Neuronal stem cell (in vitro differentiated cells): ENCODE data around the gene CISD3.
A peak's percentile ranks its signal among the peaks of the same experiment; 100 is the strongest.

Source experiments
- DNase-seq: peaks from one replicate; pipeline ENCODE4 v3.0.0-alpha.2; 2013; ENCODE audit warnings: low spot score
- H2AFZ ChIP-seq: one replicate; pipeline ENCODE4 v1.6.1; 2013; ENCODE audit warnings: mild to moderate bottlenecking, low read length, inconsistent platforms
- H2AK5ac ChIP-seq: 2 replicates; pipeline ENCODE4 v1.6.1; 2013; ENCODE audit warnings: low read depth, mild to moderate bottlenecking, inconsistent platforms, low read length, moderate library complexity, mixed read lengths
- H2BK120ac ChIP-seq: 2 replicates; pipeline ENCODE4 v1.6.1; 2013; ENCODE audit warnings: low read depth, mild to moderate bottlenecking, inconsistent platforms, low read length, moderate library complexity, mixed read lengths
- H2BK12ac ChIP-seq: one replicate; pipeline ENCODE4 v1.6.1; 2013; ENCODE audit warnings: low read length, inconsistent platforms
- H2BK15ac ChIP-seq: 2 replicates; pipeline ENCODE4 v1.6.1; 2013; ENCODE audit warnings: mild to moderate bottlenecking, low read length, inconsistent platforms, mixed read lengths
- H2BK5ac ChIP-seq: one replicate; pipeline ENCODE4 v1.6.1; 2013; ENCODE audit warnings: inconsistent platforms, mild to moderate bottlenecking, low read length, moderate library complexity
- H3K14ac ChIP-seq: one replicate; pipeline ENCODE4 v1.6.1; 2013; ENCODE audit warnings: low read length, inconsistent platforms
- H3K18ac ChIP-seq: 2 replicates; pipeline ENCODE4 v1.6.1; 2013; ENCODE audit warnings: low read length, inconsistent platforms
- H3K23ac ChIP-seq: 2 replicates; pipeline ENCODE4 v1.6.1; 2013; ENCODE audit warnings: low read depth, mild to moderate bottlenecking, mixed read lengths, low read length, inconsistent platforms; ENCODE audit not compliant: poor library complexity
- H3K27ac ChIP-seq: replicated peaks from 3 replicates; pipeline ENCODE4 v1.5.1; 2013; ENCODE audit warnings: low read length, inconsistent platforms
- H3K27me3 ChIP-seq, 3 experiments: 2 replicates each; pipeline ENCODE4 v1.6.1; 2013; ENCODE audit warnings: low read length in 3 of 3, mild to moderate bottlenecking in 2 of 3, inconsistent platforms in 1 of 3, low read depth in 1 of 3, mixed read lengths in 1 of 3, moderate library complexity in 1 of 3; ENCODE audit not compliant: control insufficient read depth in 3 of 3, insufficient read depth in 3 of 3
- H3K36me3 ChIP-seq, 2 donors: replicated peaks in 1 of 2; 2 replicates each; pipeline ENCODE4 v1.6.1; 2013; ENCODE audit warnings: low read length in 2 of 2; ENCODE audit not compliant: control insufficient read depth in 2 of 2, insufficient read depth in 2 of 2
- H3K4ac ChIP-seq: 2 replicates; pipeline ENCODE4 v1.6.1; 2013; ENCODE audit warnings: inconsistent platforms, mild to moderate bottlenecking, low read length, moderate library complexity
- H3K4me1 ChIP-seq, 2 donors: 1 replicate in 1 of 2; 2 replicates in 1 of 2; pipeline ENCODE4 v1.6.1; 2013; ENCODE audit warnings: low read length in 2 of 2, low read depth in 1 of 2; ENCODE audit not compliant: control insufficient read depth in 2 of 2, insufficient read depth in 1 of 2
- H3K4me2 ChIP-seq: one replicate; pipeline ENCODE4 v1.6.1; 2013; ENCODE audit warnings: mild to moderate bottlenecking, low read length, inconsistent platforms; ENCODE audit not compliant: insufficient read depth, poor library complexity, severe bottlenecking
- H3K4me3 ChIP-seq, 2 donors: 2 replicates each; pipeline ENCODE4 v1.5.1; 2013; ENCODE audit warnings: low read length in 2 of 2, mild to moderate bottlenecking in 2 of 2, inconsistent platforms in 1 of 2, moderate library complexity in 1 of 2
- H3K79me1 ChIP-seq: one replicate; pipeline ENCODE4 v1.6.1; 2013; ENCODE audit warnings: low read depth, mild to moderate bottlenecking, inconsistent platforms, low read length, moderate library complexity
- H3K9ac ChIP-seq: one replicate; pipeline ENCODE4 v1.6.1; 2013; ENCODE audit warnings: mild to moderate bottlenecking, low read depth, low read length, inconsistent platforms; ENCODE audit not compliant: poor library complexity
- H3K9me3 ChIP-seq, 2 donors: replicated peaks in 1 of 2; 2 replicates each; pipeline versions ENCODE3 to v1.6.1; 2013; ENCODE audit warnings: low read length in 2 of 2, mild to moderate bottlenecking in 2 of 2, inconsistent platforms in 1 of 2, low read depth in 1 of 2, mixed read lengths in 1 of 2, moderate library complexity in 1 of 2; ENCODE audit not compliant: control insufficient read depth in 2 of 2, insufficient read depth in 1 of 2
- H4K8ac ChIP-seq: one replicate; pipeline ENCODE4 v1.6.1; 2013; ENCODE audit warnings: low read depth, mild to moderate bottlenecking, inconsistent platforms, low read length, moderate library complexity
- H4K91ac ChIP-seq: one replicate; pipeline ENCODE4 v1.6.1; 2013; ENCODE audit warnings: low read length, low read depth, mild to moderate bottlenecking, inconsistent platforms; ENCODE audit not compliant: poor library complexity
- WGBS, 2 donors: extraction: QIAGEN DNeasy Blood & Tissue Kit; methylation state at CpG; one replicate each; pipeline ENCODE4 v1.1.7; 2013; ENCODE audit warnings: missing lambda C conversion rate in 2 of 2, mixed read lengths in 1 of 2; ENCODE audit not compliant: insufficient read length in 2 of 2, insufficient replicate concordance in 1 of 2; ENCODE audit errors: extremely low coverage in 2 of 2; 5-methylcytosine and 5-hydroxymethylcytosine counted together

The CISD3 gene

GRCh38 chr17:38752308-38753070 is 22.3 kb downstream of the CISD3 start, which contains the start of gene PSMB3:
Gene PSMB3 (plus strand): TSS chr17:38752741. CDS start chr17:38752827, 86 bp downstream.
- Histone ChIP-seq H3K27me3 (no peaks in the 10 kb centered on the region), H3K4me3 (peak within 1 kb of the TSS; percentile 71 to 93), H3K4ac (no peak within 1 kb of the TSS), H3K4me1 (peaks cover 0 to 8% of the 10 kb centered on the region in 2 donors), H3K9me3 (no peaks in the 10 kb centered on the region), H2BK15ac (no peak within 1 kb of the TSS), H2AFZ (peak within 1 kb of the TSS; percentile 87), H3K27ac (peak within 1 kb of the TSS; percentile 47), H2AK5ac (peak within 1 kb of the TSS; percentile 20), H2BK12ac (no peak within 1 kb of the TSS), H3K18ac (peak within 1 kb of the TSS; percentile 87), H3K36me3 (peaks cover 9 to 34% of the 10 kb centered on the region in 2 donors), H3K14ac (no peak within 1 kb of the TSS), H3K23ac (peak within 1 kb of the TSS; percentile 76), H3K4me2 (peak within 1 kb of the TSS; percentile 69), H4K8ac (no peak within 1 kb of the TSS), H3K79me1 (peaks cover 11% of the 10 kb centered on the region), H2BK5ac (peak within 1 kb of the TSS; percentile 62), H2BK120ac (peak within 1 kb of the TSS; percentile 4), H3K9ac (peak within 1 kb of the TSS; percentile 96), H4K91ac (no peak within 1 kb of the TSS)
- WGBS, 2 donors, result no CpG with 5 or more reads among the region's 44 CpGs
- peak; percentile 97 for DNase-seq

GRCh38 chr17:38753071-38753506 is 22.9 kb downstream of the CISD3 start:
- H3K9me3 ChIP-seq, result no peaks in the 10 kb centered on the region
- H3K79me1 ChIP-seq, result peaks cover 11% of the 10 kb centered on the region
- H3K9ac ChIP-seq, result peak overlapping the region; percentile 96
- no peaks in the 10 kb centered on the region for H3K27me3 ChIP-seq
- peaks cover 0 to 8% of the 10 kb centered on the region in 2 donors for H3K4me1 ChIP-seq
- H2BK15ac ChIP-seq, result no peak overlapping the region
- H2BK120ac ChIP-seq, result peak overlapping the region; percentile 4
- peak overlapping the region; percentile 82 for H2AFZ ChIP-seq
- H3K4me3 ChIP-seq, result peak overlapping the region; percentile 71 to 90
- H4K8ac ChIP-seq, result no peak overlapping the region
- peak overlapping the region; percentile 20 for H2AK5ac ChIP-seq
- H3K23ac ChIP-seq, result peak overlapping the region; percentile 76
- peak overlapping the region; percentile 87 for H3K18ac ChIP-seq
- no peak overlapping the region for H3K4ac ChIP-seq
- no CpG with 5 or more reads among the region's 22 CpGs for WGBS, 2 donors
- no peak for DNase-seq
- peak overlapping the region; percentile 62 for H2BK5ac ChIP-seq
- no peak overlapping the region for H4K91ac ChIP-seq
- peak overlapping the region; percentile 54 for H3K4me2 ChIP-seq
- H3K14ac ChIP-seq, result no peak overlapping the region
- H2BK12ac ChIP-seq, result no peak overlapping the region
- peaks cover 11 to 40% of the 10 kb centered on the region in 2 donors for H3K36me3 ChIP-seq
- H3K27ac ChIP-seq, result peak overlapping the region; percentile 47

GRCh38 chr17:38761612-38762011 is 31.5 kb downstream of the CISD3 start:
- no CpG with 5 or more reads among the region's 4 CpGs for WGBS, 2 donors
- DNase-seq, result no peak
- no peak overlapping the region for H3K14ac ChIP-seq

GRCh38 chr17:38762231-38762630 is 32.1 kb downstream of the CISD3 start:
- DNase-seq, result no peak
- H3K23ac ChIP-seq, result no peak overlapping the region
- no peaks in the 10 kb centered on the region for H3K27me3 ChIP-seq
- H2BK15ac ChIP-seq, result no peak overlapping the region
- no peak overlapping the region for H3K4ac ChIP-seq
- no peaks in the 10 kb centered on the region for H3K9me3 ChIP-seq
- H4K8ac ChIP-seq, result no peak overlapping the region
- no peak overlapping the region for H3K18ac ChIP-seq
- no peak overlapping the region for H2BK5ac ChIP-seq
- H4K91ac ChIP-seq, result no peak overlapping the region
- H3K36me3 ChIP-seq, result peaks cover 29 to 90% of the 10 kb centered on the region in 2 donors
- no peak overlapping the region for H2BK120ac ChIP-seq
- H3K4me3 ChIP-seq, result no peak overlapping the region
- no peak overlapping the region for H3K27ac ChIP-seq
- no peaks in the 10 kb centered on the region for H3K4me1 ChIP-seq
- no peak overlapping the region for H2BK12ac ChIP-seq
- H3K9ac ChIP-seq, result no peak overlapping the region
- H2AK5ac ChIP-seq, result no peak overlapping the region
- H3K79me1 ChIP-seq, result peaks cover 2% of the 10 kb centered on the region
- no peak overlapping the region for H2AFZ ChIP-seq
- no peak overlapping the region for H3K14ac ChIP-seq
- H3K4me2 ChIP-seq, result no peak overlapping the region
- no CpG with 5 or more reads among the region's 3 CpGs for WGBS, 2 donors

More at GRCh38 chr17:38761612-38762011, 31.5 kb downstream of the CISD3 start:
- Histone ChIP-seq H3K27me3 (no peaks in the 10 kb centered on the region), H2BK15ac (no peak overlapping the region), H3K9me3 (no peaks in the 10 kb centered on the region), H3K36me3 (peaks cover 29 to 89% of the 10 kb centered on the region in 2 donors), H3K27ac (no peak overlapping the region), H4K91ac (no peak overlapping the region), H3K4me3 (no peak overlapping the region), H3K23ac (no peak overlapping the region), H2BK5ac (no peak overlapping the region), H3K4me2 (no peak overlapping the region), H2BK120ac (no peak overlapping the region), H2AK5ac (no peak overlapping the region), H3K4me1 (no peaks in the 10 kb centered on the region), H2AFZ (no peak overlapping the region), H2BK12ac (no peak overlapping the region), H4K8ac (no peak overlapping the region), H3K79me1 (no peaks in the 10 kb centered on the region), H3K4ac (no peak overlapping the region), H3K9ac (no peak overlapping the region), H3K18ac (no peak overlapping the region)
